Loucy (cell line): ENCODE results near the gene IL1B.

ENCODE experiments used
- H2AFZ ChIP-seq: fragments of 200-600 bp; sonication (generic); 2 replicates; pipeline ENCODE4 v1.6.0; 2016; ENCODE audit warnings: antibody characterized with exemption, mild to moderate bottlenecking, low read length, moderate library complexity
- H3F3A ChIP-seq: fragments of 200-600 bp; 2 replicates; pipeline ENCODE4 v1.6.0; 2016; ENCODE audit warnings: antibody characterized with exemption, low read depth, mild to moderate bottlenecking
- H3K27me3 ChIP-seq: fragments of 200-600 bp; sonication (generic); 2 replicates; pipeline ENCODE4 v1.6.1; 2014; ENCODE audit warnings: low read length, mild to moderate bottlenecking; ENCODE audit not compliant: insufficient read depth, poor library complexity, severe bottlenecking
- H3K36me3 ChIP-seq: fragments of 200-600 bp; sonication (generic); 2 replicates; pipeline ENCODE4 v1.6.1; 2016; ENCODE audit warnings: low read length; ENCODE audit not compliant: insufficient read depth
- H3K4me1 ChIP-seq: fragments of 200-600 bp; sonication (generic); 2 replicates; pipeline ENCODE4 v1.5.1; 2014; ENCODE audit warnings: low read length, mild to moderate bottlenecking; ENCODE audit not compliant: insufficient read depth, poor library complexity, severe bottlenecking
- H3K4me2 ChIP-seq: fragments of 200-600 bp; sonication (generic); 2 replicates; pipeline ENCODE4 v1.6.0; 2014; ENCODE audit warnings: antibody characterized with exemption, low read length, low read depth, mild to moderate bottlenecking; ENCODE audit not compliant: poor library complexity, severe bottlenecking
- H3K4me3 ChIP-seq: fragments of 200-600 bp; sonication (generic); 2 replicates; pipeline ENCODE4 v1.5.1; 2014; ENCODE audit warnings: low read length, mild to moderate bottlenecking, mixed read lengths; ENCODE audit not compliant: poor library complexity, severe bottlenecking
- H3K79me2 ChIP-seq: fragments of 200-600 bp; sonication (generic); 2 replicates; pipeline ENCODE4 v1.6.1; 2014; ENCODE audit warnings: low read length; ENCODE audit not compliant: insufficient read depth
- H3K9ac ChIP-seq: fragments of 200-600 bp; sonication (generic); 2 replicates; pipeline ENCODE4 v1.6.0; 2014; ENCODE audit warnings: mild to moderate bottlenecking, low read depth, low read length, moderate library complexity; ENCODE audit not compliant: poor library complexity, severe bottlenecking
- H3K9me2 ChIP-seq: fragments of 200-600 bp; sonication (generic); replicated peaks from 2 replicates; pipeline ENCODE4 v1.6.1; 2016; ENCODE audit warnings: low read depth, low read length, mixed read lengths
- H3K9me3 ChIP-seq: fragments of 200-600 bp; sonication (generic); 2 replicates; pipeline ENCODE4 v1.6.1; 2014; ENCODE audit warnings: mild to moderate bottlenecking, antibody characterized with exemption, low read length, low read depth; ENCODE audit not compliant: insufficient read depth
- H4K20me1 ChIP-seq: fragments of 200-600 bp; sonication (generic); 2 replicates; pipeline ENCODE4 v1.6.0; 2014; ENCODE audit warnings: antibody characterized with exemption, low read length, mild to moderate bottlenecking; ENCODE audit not compliant: insufficient read depth, poor library complexity, severe bottlenecking
- CTCF ChIP-seq: fragments of 200-600 bp; sonication (generic); conservative IDR thresholded peaks from 2 replicates; pipeline ENCODE4 v1.5.1; 2014; ENCODE audit warnings: mild to moderate bottlenecking, antibody characterized with exemption, low read length
- EZH2phosphoT487 ChIP-seq: fragments of 200-600 bp; IDR thresholded peaks from 2 replicates; pipeline ENCODE4 v1.6.1; 2018; ENCODE audit warnings: antibody characterized with exemption, mild to moderate bottlenecking, moderate library complexity, borderline replicate concordance

IL1B gene

GRCh38 chr2:112812318-112813267, 24.0 kb downstream of the IL1B start:
- Histone ChIP-seq H4K20me1 (no peaks in the 10 kb centered on the region), H3K4me2 (no peak overlapping the region), H3K4me1 (peaks cover 4% of the 10 kb centered on the region), H3K9me2 (no peaks in the 10 kb centered on the region), H3K4me3 (no peak overlapping the region), H3K79me2 (no peaks in the 10 kb centered on the region), H3K36me3 (no peaks in the 10 kb centered on the region), H3K9ac (no peak overlapping the region), H3K27me3 (no peaks in the 10 kb centered on the region), H3F3A (no peaks in the 10 kb centered on the region), H3K9me3 (no peaks in the 10 kb centered on the region), H2AFZ (no peak overlapping the region)
- TF ChIP-seq CTCF (no peak), EZH2phosphoT487 (no peak)

GRCh38 chr2:112811841-112812306, 24.7 kb downstream of the IL1B start:
- H4K20me1 ChIP-seq, result no peaks in the 10 kb centered on the region
- H3K4me3 ChIP-seq, result no peak overlapping the region
- H3K4me1 ChIP-seq, result peaks cover 4% of the 10 kb centered on the region
- H3K4me2 ChIP-seq, result no peak overlapping the region
- no peak overlapping the region for H3K9ac ChIP-seq
- no peaks in the 10 kb centered on the region for H3F3A ChIP-seq
- no peaks in the 10 kb centered on the region for H3K27me3 ChIP-seq
- no peaks in the 10 kb centered on the region; the same call in 1 of the 2 replicates for H3K9me3 ChIP-seq
- H3K36me3 ChIP-seq, result no peaks in the 10 kb centered on the region
- TF ChIP-seq CTCF (no peak), EZH2phosphoT487 (no peak)
- no peak overlapping the region for H2AFZ ChIP-seq
- H3K9me2 ChIP-seq, result no peaks in the 10 kb centered on the region
- H3K79me2 ChIP-seq, result no peaks in the 10 kb centered on the region

GRCh38 chr2:112811276-112811831, 25.2 kb downstream of the IL1B start:
- no peaks in the 10 kb centered on the region for H3K36me3 ChIP-seq
- H3K9ac ChIP-seq, result no peak overlapping the region
- no peaks in the 10 kb centered on the region for H4K20me1 ChIP-seq
- no peaks in the 10 kb centered on the region for H3K79me2 ChIP-seq
- no peak overlapping the region for H3K4me2 ChIP-seq
- H3K4me3 ChIP-seq, result no peak overlapping the region
- H3K27me3 ChIP-seq, result no peaks in the 10 kb centered on the region
- H3K4me1 ChIP-seq, result peaks cover 4% of the 10 kb centered on the region
- no peak for TF ChIP-seq EZH2phosphoT487
- no peak for TF ChIP-seq CTCF
- H3K9me2 ChIP-seq, result no peaks in the 10 kb centered on the region
- H2AFZ ChIP-seq, result no peak overlapping the region
- H3K9me3 ChIP-seq, result no peaks in the 10 kb centered on the region; the same call in 1 of the 2 replicates
- H3F3A ChIP-seq, result no peaks in the 10 kb centered on the region
